ENCODE results near the gene CD180.

CD180 gene

DNA sequence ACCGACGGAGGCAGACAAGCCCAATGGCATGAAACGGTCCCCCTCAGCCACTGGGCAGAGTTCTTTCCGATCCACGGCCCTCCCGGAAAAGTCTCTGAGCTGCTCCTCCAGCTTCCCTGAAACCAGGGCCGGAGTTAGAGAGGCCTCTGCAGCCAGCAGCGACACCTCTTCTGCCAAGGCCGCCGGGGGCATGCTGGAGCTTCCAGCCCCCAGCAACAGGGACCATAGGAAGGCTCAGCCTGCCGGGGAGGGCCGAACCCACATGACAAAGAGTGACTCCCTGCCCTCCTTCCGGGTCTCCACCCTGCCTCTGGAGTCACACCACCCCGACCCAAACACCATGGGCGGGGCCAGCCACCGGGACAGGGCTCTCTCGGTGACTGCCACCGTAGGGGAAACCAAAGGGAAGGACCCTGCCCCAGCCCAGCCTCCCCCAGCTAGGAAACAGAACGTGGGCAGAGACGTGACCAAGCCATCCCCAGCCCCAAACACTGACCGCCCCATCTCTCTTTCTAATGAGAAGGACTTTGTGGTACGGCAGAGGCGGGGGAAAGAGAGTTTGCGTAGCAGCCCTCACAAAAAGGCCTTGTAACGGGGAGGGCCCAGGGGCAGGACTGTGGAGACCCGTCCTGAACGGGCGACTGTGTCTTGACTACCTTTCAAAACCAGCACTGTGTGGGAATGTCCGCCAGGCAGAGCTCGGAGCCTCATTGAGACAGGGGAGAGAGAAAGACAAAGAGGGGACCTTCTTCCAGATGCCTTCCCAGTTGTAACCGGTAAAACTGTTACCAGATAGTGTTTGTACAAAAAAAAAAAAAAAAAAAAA is 29.9 kb downstream of the CD180 start:
- TF ChIP-seq, protein P1, sequence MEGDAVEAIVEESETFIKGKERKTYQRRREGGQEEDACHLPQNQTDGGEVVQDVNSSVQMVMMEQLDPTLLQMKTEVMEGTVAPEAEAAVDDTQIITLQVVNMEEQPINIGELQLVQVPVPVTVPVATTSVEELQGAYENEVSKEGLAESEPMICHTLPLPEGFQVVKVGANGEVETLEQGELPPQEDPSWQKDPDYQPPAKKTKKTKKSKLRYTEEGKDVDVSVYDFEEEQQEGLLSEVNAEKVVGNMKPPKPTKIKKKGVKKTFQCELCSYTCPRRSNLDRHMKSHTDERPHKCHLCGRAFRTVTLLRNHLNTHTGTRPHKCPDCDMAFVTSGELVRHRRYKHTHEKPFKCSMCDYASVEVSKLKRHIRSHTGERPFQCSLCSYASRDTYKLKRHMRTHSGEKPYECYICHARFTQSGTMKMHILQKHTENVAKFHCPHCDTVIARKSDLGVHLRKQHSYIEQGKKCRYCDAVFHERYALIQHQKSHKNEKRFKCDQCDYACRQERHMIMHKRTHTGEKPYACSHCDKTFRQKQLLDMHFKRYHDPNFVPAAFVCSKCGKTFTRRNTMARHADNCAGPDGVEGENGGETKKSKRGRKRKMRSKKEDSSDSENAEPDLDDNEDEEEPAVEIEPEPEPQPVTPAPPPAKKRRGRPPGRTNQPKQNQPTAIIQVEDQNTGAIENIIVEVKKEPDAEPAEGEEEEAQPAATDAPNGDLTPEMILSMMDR (IDR thresholded peaks at IDR 0.05; ENCODE audit: low read depth, low read length), result no peak
- no peak for DNase-seq (ENCODE audit: extremely low read depth, low read depth)

DNA sequence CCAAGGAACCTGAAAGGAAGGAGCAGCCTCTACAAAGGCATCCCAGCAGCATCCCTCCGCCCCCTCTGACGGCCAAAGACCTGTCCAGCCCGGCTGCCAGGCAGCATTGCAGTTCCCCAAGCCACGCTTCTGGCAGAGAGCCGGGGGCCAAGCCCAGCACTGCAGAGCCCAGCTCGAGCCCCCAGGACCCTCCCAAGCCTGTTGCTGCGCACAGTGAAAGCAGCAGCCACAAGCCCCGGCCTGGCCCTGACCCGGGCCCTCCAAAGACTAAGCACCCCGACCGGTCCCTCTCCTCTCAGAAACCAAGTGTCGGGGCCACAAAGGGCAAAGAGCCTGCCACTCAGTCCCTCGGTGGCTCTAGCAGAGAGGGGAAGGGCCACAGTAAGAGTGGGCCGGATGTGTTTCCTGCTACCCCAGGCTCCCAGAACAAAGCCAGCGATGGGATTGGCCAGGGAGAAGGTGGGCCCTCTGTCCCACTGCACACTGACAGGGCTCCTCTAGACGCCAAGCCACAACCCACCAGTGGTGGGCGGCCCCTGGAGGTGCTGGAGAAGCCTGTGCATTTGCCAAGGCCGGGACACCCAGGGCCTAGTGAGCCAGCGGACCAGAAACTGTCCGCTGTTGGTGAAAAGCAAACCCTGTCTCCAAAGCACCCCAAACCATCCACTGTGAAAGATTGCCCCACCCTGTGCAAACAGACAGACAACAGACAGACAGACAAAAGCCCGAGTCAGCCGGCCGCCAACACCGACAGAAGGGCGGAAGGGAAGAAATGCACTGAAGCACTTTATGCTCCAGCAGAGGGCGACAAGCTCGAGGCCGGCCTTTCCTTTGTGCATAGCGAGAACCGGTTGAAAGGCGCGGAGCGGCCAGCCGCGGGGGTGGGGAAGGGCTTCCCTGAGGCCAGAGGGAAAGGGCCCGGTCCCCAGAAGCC is 30.8 kb downstream of the CD180 start:
- DNase-seq (ENCODE audit: extremely low read depth, low read depth), result peak; percentile 42
- TF ChIP-seq, protein P1 (IDR thresholded peaks at IDR 0.05; ENCODE audit: low read depth, low read length), result peak; percentile 78

DNA sequence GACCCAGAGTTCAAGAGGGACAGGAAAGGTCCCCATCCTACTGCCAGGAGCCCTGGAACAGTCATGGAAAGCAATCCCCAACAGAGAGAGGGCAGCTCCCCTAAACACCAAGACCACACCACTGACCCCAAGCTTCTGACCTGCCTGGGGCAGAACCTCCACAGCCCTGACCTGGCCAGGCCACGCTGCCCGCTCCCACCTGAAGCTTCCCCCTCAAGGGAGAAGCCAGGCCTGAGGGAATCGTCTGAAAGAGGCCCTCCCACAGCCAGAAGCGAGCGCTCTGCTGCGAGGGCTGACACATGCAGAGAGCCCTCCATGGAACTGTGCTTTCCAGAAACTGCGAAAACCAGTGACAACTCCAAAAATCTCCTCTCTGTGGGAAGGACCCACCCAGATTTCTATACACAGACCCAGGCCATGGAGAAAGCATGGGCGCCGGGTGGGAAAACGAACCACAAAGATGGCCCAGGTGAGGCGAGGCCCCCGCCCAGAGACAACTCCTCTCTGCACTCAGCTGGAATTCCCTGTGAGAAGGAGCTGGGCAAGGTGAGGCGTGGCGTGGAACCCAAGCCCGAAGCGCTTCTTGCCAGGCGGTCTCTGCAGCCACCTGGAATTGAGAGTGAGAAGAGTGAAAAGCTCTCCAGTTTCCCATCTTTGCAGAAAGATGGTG is 31.6 kb downstream of the CD180 start:
- no peak for DNase-seq (ENCODE audit: extremely low read depth, low read depth)
- TF ChIP-seq, protein P1 (IDR thresholded peaks at IDR 0.05; ENCODE audit: low read depth, low read length), result no peak

DNA sequence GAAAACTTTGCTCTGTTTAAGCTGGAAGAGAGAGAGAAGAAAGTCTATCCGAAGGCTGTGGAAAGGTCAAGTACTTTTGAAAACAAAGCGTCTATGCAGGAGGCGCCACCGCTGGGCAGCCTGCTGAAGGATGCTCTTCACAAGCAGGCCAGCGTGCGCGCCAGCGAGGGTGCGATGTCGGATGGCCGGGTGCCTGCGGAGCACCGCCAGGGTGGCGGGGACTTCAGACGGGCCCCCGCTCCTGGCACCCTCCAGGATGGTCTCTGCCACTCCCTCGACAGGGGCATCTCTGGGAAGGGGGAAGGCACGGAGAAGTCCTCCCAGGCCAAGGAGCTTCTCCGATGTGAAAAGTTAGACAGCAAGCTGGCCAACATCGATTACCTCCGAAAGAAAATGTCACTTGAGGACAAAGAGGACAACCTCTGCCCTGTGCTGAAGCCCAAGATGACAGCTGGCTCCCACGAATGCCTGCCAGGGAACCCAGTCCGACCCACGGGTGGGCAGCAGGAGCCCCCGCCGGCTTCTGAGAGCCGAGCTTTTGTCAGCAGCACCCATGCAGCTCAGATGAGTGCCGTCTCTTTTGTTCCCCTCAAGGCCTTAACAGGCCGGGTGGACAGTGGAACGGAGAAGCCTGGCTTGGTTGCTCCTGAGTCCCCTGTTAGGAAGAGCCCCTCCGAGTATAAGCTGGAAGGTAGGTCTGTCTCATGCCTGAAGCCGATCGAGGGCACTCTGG is 32.6 kb downstream of the CD180 start:
- no peak for DNase-seq (ENCODE audit: extremely low read depth, low read depth)
- TF ChIP-seq, protein P1 (IDR thresholded peaks at IDR 0.05; ENCODE audit: low read depth, low read length), result no peak

DNA sequence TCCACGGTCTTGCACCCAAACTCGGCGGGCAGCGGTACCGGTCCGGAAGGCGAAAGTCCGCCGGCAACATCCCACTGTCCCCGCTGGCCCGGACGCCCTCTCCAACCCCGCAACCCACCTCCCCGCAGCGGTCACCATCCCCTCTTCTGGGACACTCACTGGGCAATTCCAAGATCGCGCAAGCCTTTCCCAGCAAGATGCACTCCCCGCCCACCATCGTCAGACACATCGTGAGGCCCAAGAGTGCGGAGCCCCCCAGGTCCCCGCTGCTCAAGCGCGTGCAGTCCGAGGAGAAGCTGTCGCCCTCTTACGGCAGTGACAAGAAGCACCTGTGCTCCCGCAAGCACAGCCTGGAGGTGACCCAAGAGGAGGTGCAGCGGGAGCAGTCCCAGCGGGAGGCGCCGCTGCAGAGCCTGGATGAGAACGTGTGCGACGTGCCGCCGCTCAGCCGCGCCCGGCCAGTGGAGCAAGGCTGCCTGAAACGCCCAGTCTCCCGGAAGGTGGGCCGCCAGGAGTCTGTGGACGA is 33.3 kb downstream of the CD180 start:
- no peak for DNase-seq (ENCODE audit: extremely low read depth, low read depth)
- TF ChIP-seq, protein P1 (IDR thresholded peaks at IDR 0.05; ENCODE audit: low read depth, low read length), result no peak

DNA sequence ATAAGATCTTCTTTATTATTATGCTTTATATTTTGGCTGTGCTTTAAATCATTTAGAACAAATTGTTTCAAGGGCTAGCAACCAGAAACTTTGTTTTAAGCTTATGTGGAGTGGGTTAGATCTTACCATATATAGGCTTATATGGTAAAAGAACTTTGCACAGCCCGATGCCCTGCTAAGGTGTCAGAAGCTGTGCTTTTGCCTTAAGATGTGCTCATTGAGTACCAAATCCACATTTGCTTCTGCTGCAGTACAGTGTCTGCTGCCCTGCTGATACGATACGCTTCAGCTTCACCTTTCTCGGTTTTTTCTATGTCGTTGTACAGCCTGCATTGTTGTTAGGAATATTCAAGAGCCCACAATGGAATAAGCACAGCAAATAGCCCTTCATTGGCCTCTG is 34.8 kb downstream of the CD180 start:
- TF ChIP-seq, protein P1 (IDR thresholded peaks at IDR 0.05; ENCODE audit: low read depth, low read length), result no peak
- no peak for DNase-seq (ENCODE audit: extremely low read depth, low read depth)

Data from AG09319 (cell line).